T-helper 1 cell treated with Interleukin-12 subunit alpha and Interleukin-12 subunit beta and Interleukin-4 antibody, amounts not matched to agents 30 ng/mL and 1 ng/mL, for 36 hours (primary cell): Measurements from ENCODE around the gene UNC79. TPM values are rescaled to one million over a fixed set of nuclear protein-coding genes. Genes with fewer than 3 reads are reported as not detected.
"Not testable (repeated sequence)": the region's sequence is repeated elsewhere in the genome, so short reads cannot be mapped to it uniquely, and the experiment has no call there.

Experiments used
- intact Hi-C: fragments of 100-400 bp; cut with micrococcal nuclease; formaldehyde crosslinking; loops from one replicate; pipeline ENCODE4 v1.15.1; 2024
- total RNA-seq: library from RNA; stranded (reverse); gene quantifications from 2 replicates; pipeline ENCODE4 v1.2.3, GENCODE V29; 2022

The UNC79 gene
- total RNA-seq = not detected in 2 replicates

GRCh38 chr14:93430315-93431035 is at the start of gene UNC79:
UNC79 (plus strand) TSS chr14:93430939; CDS start chr14:93431030, 91 bp downstream.
- intact Hi-C loops = no loop called here

DNA sequence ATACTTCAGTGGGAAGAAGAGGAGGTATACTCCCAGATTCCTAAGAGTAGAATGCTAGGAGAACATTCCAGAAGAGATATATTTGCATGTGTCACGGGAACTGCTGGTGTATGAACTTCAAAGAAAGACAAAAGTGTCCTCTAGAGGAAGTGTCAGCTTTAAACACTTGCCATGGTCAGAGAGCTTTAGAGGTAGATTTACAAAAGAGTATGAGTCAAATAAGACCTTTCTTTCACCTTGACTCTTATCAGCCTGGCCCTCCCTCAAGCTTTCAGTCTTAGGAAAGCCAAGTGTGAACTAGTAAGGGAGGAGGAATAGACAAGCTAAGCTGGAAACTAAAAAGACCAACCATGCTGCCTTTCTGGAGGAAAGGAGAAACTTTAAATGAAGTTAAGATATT is 49.1 kb upstream of the UNC79 start:
- intact Hi-C loops = loop anchor here (10.0 kb wide), 1 partner anchor 1587 kb away; no protein-coding TSS in a partner anchor

GRCh38 chr14:93384256-93384655 is 46.5 kb upstream of the UNC79 start:
- intact Hi-C loops = loop anchor here (10.0 kb wide), 1 partner anchor 1589 kb away; no protein-coding TSS in a partner anchor

DNA sequence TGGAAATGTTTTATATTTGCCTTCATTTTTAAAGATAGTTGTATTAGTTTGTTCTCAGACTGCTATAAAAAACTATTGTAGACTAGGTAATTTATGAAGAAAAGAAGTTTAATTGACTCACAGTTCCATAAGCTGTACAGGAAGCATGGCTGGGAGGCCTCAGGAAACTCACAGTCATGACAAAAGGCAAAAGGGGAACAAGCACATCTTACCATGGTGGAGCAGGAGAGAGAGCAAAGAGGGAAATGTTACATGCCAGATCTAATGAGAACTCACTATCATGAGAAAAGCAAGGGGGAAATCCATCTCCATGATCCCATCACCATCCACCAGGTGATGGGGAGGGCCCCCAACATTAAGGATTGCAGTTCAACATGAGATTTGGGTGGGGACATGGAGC is 35.5 kb upstream of the UNC79 start:
- intact Hi-C loops = no loop called here

DNA sequence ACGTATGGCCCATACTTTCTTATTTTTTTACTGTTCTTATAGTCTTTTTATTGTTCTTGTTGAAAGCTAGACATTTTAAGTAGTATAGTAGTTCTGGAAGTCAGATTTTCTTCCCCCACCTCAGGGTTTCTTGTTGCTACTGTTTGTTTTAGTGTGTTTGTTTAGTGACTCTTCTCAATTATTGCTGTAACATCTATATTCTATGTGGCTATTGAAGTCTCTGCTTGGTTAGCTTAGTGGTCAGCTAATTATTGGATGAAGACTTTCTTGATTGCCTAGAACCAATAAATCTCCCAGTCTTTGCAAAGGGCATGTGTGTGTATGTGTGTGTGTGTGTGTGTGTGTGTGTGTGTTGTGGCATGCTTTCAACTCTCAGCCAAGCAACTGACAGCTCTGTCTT is 34.3 kb upstream of the UNC79 start:
- intact Hi-C loops = no loop called here

- intact Hi-C loops = no loop called here
Measured at GRCh38 chr14:93398491-93398890, 32.2 kb upstream of the UNC79 start.

DNA sequence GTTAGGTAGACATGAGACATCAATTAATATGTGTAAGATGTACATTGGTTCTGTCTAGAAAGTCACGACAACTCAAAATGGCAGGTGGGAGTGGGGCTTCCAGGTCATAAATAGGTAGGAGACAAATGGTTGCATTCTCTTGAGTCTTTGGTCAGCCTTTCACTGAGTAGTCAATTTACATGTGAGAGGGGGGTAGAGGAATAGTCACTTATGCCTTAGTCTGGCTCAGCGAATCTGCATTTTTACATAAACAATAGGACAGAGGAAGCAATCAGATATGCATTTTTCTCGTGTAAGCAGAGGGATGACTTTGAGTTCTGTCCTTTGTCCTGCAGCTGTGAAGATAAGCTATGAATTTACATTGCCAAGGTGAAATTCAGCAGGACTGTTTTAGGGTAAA is 27.8 kb upstream of the UNC79 start:
- intact Hi-C loops = no loop called here

DNA sequence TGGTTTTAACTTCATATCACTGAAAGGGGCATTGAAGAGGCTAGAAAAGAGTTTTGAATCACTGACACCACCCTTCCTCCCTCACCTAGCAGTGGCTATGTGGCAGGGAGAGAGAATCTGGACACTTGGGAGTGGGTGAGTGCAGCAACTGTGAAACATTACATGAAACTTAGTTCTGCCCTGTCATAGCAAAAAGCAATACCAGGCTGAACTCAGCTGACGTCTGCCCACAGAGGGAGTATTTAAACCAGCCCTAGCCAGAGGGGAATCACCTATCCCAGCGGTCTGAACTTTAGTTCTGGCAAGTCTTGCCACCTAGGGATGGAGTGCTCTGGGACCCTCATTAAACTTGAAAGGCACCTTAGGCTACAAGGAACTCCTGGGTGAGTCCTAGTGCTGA is 20.7 kb upstream of the UNC79 start:
- intact Hi-C loops = no loop called here

GRCh38 chr14:93410893-93411292 is 19.8 kb upstream of the UNC79 start:
- intact Hi-C loops = no loop called here

GRCh38 chr14:93425136-93425535 is 5.6 kb upstream of the UNC79 start:
- intact Hi-C loops = not testable (repeated sequence)

DNA sequence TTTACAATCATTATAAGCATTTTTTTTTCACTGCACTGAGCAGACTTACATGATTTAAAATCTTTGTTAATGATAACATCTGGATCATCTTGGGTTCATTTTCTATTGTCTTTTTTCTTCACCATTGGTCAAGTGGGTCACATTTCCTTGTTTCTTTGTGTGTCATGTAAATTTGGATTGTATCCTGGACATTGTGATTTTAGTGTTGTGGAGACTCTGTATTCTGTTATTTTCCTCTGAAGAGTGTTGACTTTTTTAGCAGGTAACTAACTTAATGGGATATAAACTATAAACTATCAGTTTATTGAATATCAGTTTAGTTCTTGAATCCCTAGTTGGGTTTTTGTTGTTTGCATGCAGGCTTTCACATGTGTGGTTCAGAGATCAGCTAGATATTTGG is 4.0 kb upstream of the UNC79 start:
- intact Hi-C loops = no loop called here

- intact Hi-C loops = no loop called here
Measured at GRCh38 chr14:93431036-93431670, 414 bp downstream of the UNC79 start.

- intact Hi-C loops = no loop called here
Measured at GRCh38 chr14:93454224-93454623, 23.5 kb downstream of the UNC79 start.

DNA sequence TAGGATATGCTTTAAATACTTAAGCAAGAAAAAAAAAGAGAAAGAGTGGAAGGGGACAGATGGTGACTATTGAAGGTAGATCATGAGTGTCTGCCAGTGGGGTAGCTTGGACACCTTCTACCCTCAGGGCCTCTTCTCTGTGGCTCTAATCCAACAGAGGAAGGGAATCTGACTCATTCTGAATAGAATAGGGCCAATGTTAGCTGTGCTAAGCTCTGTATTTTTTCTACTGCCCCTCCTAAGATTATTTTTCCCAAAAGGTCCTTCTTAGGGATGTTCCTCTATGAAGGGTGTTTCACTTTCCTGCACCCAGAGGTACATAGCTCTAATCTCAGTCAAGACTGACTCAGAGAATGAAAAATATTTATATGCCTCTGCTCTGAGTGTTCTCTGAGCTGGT is 25.6 kb downstream of the UNC79 start:
- intact Hi-C loops = no loop called here

DNA sequence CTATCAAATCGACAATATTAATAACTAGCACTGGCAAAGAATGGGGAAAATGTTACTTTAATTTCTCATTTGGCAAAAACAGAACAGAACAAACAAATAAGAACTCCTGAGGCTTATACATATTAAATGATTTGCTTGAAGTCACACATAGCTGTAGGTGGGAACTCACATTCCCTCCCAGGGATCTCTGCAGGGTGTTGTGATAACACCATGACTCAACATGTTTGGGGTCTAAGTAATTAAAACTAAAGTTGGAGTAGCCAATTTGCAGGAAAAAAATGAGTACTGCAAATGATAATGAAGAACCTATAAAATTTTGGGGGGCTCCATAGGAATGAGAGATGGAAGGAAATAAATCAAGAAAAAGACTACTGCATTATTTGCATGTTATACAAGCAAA is 27.5 kb downstream of the UNC79 start:
- intact Hi-C loops = no loop called here

GRCh38 chr14:93462479-93462878 is 31.7 kb downstream of the UNC79 start:
- intact Hi-C loops = no loop called here

DNA sequence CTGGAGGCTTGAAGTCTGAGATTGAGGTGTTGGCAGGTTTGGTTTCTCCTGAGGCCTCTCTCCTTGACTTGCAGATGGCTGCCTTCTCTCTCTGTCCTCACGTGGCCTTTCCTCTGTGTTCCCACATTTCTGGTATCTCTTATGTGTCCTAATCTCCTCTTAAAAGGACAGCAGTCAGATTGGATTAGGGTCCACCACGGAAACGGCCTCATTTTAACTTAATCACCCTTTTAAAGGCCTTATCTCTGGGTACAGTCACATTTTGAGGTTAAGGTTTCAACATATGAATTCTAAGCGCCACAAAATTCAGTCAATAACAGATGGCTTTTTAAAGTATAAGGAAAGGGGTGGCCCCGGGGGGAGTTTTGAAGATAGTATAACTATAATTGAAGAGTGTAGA is 33.5 kb downstream of the UNC79 start:
- intact Hi-C loops = no loop called here

DNA sequence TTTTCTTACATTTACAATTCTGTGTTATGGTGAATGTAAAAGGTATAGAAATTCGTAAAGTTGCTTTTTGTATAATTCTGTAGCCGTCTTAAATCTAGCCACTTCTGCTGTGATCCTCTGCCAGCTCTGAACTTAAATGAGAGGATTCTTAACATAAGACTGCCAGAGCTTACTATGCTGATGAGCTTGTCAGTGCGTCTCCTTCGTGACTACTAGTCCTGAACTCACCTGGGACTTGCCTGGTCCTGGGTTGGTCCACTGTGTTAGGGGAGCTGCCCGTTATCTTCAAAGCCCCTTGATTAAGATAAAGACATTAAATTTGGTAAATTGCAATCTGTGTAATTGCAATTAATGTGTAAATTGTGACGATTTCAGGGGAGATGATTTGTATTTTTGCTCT is 44.7 kb downstream of the UNC79 start:
- intact Hi-C loops = no loop called here

GRCh38 chr14:93476305-93476704 is 45.6 kb downstream of the UNC79 start:
- intact Hi-C loops = no loop called here

DNA sequence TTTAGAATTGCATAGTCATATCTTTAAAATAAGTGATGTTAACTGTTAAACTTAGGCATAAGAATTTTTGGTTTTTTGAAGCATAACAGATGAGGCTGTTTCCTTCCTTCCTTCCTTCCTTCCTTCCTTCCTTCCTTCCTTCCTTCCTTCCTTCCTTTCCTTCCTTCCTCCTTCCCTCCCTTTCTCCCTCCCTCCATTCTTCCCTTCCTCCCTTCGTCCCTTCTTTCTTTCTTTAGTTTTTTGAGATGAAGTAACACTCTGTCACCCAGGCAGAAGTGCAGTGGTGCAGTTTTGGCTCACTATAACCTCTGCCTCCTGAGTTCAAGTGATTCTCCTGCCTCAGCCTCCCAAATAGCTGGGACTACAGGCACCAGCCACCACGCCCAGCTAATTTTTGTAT is 48.3 kb downstream of the UNC79 start:
- intact Hi-C loops = not testable (repeated sequence)

DNA sequence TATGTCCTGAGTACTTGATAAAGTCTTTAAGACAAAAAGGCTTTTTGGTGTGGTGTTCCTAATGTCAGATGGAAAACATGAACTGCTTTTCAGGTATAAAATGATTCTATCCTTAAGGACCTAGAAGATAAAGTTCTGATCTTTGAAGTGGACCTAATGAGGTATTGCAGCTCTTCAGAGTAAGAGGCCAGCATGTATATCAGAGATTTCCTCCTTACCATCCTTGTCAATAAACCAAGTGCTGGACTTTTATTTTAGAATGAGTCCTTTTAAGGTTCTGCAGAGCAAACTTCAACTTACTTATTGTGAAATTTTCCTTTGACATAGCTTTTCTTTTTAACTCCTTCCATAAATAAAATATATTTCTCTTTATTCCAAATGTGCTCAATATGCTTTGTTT is 50.1 kb downstream of the UNC79 start:
- intact Hi-C loops = no loop called here

DNA sequence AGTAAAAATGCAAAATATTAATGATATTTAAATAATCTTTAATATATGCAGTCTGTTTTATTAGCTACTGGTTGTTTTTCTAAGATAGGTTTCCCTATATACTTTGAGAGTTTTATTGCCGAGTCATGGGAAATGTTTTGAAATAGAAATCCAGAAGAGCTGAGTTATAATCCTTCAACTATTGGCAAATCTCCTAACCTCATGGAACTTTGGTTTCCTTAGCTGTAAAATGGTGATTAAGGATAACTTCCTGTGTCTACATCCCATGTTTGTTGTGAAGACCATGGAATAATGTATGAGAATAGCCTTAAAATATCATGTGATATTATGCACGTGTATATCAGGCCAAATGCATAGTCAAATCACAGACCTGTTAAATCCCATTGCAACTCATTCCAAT is 51.0 kb downstream of the UNC79 start:
- intact Hi-C loops = no loop called here

- intact Hi-C loops = no loop called here
Measured at GRCh38 chr14:93490001-93490400, 59.3 kb downstream of the UNC79 start.
